Measurements from ENCODE around the gene ALG1.

GRCh38 chr16:5030251-5030870, 41.3 kb upstream of the ALG1 start:
- no peak for TF ChIP-seq CTCF (IDR thresholded peaks at IDR 0.05)
- TF ChIP-seq POLR2A (IDR thresholded peaks at IDR 0.05) = no peak

Measured in sigmoid colon (tissue), 3 donors.